GM15510 (cell line): ENCODE results near the gene TRRAP.

Experiments used
- POLR2A ChIP-seq: IDR thresholded peaks from 3 replicates; pipeline ENCODE4 v1.6.1; 2011; ENCODE audit warnings: borderline replicate concordance; ENCODE audit not compliant: insufficient read length; ENCODE audit errors: extremely low read depth

Gene TRRAP

GRCh38 chr7:98946389-98946788 lies 68.1 kb downstream of the TRRAP start:
- TF ChIP-seq POLR2A: no peak

- no peak for TF ChIP-seq POLR2A
Measured at GRCh38 chr7:98949336-98950044, 71.2 kb downstream of the TRRAP start.

DNA sequence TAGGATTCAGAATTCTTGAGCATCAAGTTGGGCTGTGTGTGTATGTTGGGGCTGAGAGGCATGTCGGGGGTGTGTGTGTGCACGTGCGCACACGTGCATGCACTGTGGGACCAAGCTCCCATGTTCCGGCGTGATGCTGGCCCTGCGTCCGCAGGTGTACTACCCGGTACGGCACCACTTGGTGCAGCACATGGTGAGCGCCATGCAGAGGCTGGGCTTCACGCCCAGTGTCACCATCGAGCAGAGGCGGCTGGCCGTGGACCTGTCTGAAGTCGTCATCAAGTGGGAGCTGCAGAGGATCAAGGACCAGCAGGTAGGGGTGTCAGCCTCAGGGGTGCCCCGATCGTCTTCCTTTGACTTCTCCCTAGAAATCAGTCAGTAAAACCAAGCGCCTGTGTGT lies 77.7 kb downstream of the TRRAP start:
- no peak for TF ChIP-seq POLR2A

- no peak for TF ChIP-seq POLR2A
Measured at GRCh38 chr7:98956469-98956868, 78.1 kb downstream of the TRRAP start.

DNA sequence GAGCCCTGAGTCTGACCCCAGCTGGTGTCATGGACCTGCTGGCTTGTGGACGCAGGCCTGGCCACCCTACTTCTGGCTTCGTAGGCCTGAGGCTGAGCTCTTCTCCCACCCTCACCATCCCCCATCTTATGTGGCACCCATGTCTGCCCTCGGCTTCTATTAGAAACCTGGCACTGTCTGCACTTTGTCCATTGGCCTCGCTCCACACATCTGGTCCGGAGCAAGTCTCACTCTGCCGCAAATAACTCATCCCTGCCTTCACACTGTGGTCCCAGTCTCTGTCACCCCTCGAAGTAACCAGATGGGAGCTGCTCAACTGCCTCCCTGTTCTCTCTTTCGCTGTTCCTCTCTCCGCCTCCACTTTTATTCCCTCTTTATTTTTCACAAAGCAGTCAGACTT lies 78.6 kb downstream of the TRRAP start:
- TF ChIP-seq POLR2A: no peak

DNA sequence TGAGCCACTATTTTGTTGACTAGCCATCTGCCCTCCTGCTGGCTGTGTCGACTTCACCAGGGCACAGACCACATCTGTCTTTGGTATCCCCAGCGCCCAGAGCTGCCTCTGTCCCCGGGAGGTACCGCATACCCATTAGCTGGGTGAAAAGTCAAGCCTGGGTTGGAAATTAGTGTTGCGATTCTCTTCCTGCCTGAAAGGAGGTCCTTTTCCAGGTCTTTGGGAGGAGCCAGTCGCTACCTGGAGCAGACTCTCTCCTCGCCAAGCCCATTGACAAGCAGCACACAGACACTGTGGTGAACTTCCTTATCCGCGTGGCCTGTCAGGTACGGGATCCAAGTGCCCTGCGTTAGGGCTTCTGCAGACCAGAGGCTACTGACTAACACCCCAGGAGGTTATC lies 79.4 kb downstream of the TRRAP start:
- no peak for TF ChIP-seq POLR2A

GRCh38 chr7:98958968-98959367 lies 80.6 kb downstream of the TRRAP start:
- no peak for TF ChIP-seq POLR2A

GRCh38 chr7:98963305-98963704 lies 85.0 kb downstream of the TRRAP start:
- no peak for TF ChIP-seq POLR2A

- no peak for TF ChIP-seq POLR2A
Measured at GRCh38 chr7:98964596-98964995, 86.3 kb downstream of the TRRAP start.

GRCh38 chr7:98968621-98969020 lies 90.3 kb downstream of the TRRAP start:
- TF ChIP-seq POLR2A: no peak

DNA sequence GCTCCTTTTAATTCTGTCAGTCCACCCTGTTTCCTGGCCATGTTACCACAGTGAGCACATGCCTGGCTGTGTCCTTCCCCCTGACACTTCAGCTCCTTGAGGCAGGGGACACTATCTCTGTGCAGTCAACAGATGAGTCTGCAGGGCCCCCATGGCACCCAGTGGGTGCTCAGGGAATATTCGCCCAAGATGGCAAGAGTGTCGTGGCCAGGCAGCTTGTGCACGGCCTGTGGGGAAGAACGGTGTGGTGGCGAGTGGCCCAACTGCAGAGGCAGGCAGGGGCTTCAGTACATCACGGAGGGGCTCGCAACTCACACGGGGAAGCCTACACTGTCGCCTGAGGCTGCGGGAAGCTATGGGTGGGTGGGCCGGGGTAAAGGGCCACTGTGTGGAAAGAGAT lies 91.1 kb downstream of the TRRAP start:
- no peak for TF ChIP-seq POLR2A

GRCh38 chr7:98970016-98970615 lies 91.8 kb downstream of the TRRAP start:
- no peak for TF ChIP-seq POLR2A

DNA sequence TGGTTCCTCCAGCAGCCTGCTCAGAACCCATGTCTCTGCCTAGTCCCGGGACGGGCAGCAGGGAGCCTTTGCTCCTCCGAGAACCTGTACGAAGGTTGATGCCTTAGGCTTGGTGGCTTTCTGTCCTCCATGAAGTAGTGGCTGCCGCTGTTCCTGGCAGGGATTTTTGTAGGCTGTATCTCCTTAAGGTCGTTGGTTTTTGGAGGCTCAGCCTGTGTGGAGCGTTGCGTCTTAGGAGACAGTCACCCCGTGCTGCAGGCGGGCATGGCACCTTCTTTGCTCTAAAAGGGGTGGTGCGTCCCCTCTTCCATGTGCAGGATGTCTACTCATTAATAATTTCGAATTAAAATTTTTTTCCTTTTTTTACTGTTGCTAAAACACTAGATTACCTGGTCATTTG lies 92.5 kb downstream of the TRRAP start:
- no peak for TF ChIP-seq POLR2A

- TF ChIP-seq POLR2A: no peak
Measured at GRCh38 chr7:98974205-98974604, 95.9 kb downstream of the TRRAP start.

DNA sequence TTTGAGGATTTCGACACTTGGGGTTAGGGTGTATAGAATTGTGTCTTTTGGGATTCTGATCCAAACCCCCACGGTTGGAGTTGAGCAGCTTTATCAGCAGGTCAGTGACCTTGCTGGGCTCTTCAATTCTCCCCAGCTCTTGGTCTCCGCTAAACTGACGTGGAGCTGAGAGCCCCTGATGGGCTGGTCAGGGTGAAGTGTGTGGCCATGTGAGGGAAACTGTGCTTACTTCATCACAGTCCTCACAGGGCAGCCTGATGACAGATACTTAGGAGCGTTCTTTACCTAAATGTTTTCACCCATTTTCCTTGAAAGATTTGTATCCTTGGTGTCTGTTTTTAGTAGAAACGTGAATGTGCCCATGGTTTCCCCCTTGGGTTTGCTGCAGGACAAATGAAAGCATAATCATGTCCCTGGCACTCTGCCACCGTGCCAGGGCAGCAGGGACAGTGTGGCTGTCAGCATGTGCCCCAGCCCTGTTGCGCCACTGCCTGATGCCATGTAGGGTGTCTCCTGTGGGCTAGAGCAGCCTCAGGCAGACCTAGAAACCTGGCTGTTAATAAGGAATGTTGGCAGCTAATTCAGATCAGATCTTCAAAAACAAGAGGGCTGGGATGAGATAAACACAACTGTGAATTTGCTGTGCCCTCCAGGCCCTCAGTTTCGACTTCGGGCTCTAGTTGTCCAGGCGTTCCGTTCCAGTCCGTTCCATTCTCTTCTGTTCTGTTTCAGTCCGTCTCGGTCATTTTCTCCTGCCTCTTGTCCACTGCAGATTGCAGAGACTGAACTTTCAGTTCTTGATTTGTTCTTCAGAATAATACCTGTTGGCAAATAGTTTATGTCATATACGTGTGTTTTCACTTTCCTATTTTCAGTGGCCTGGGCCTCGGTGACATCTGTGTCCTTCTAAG lies 96.8 kb downstream of the TRRAP start:
- TF ChIP-seq POLR2A: no peak
